ENCODE results near the gene B3GALT4.
"Not testable (repeated sequence)": the region's sequence is repeated elsewhere in the genome, so short reads cannot be mapped to it uniquely, and the experiment has no call there.

B3GALT4 gene

GRCh38 chr6:33276864-33277662 lies at the start of gene B3GALT4:
TSS of gene B3GALT4 (plus strand) at chr6:33277123. CDS start at chr6:33277420, 297 bp downstream.
- DNase-seq: peak; percentile 73 to 89 (median 78)

GRCh38 chr6:33235221-33235634 lies 41.7 kb upstream of the B3GALT4 start:
- no peak for DNase-seq

- no peak for DNase-seq
Measured at GRCh38 chr6:33236328-33236727, 40.6 kb upstream of the B3GALT4 start.

- DNase-seq: no peak
Measured at GRCh38 chr6:33236852-33237251, 40.1 kb upstream of the B3GALT4 start.

GRCh38 chr6:33237741-33238140 lies 39.2 kb upstream of the B3GALT4 start:
- no peak for DNase-seq

- DNase-seq: no peak
Measured at GRCh38 chr6:33241968-33242367, 35.0 kb upstream of the B3GALT4 start.

- DNase-seq: peak; percentile 51 to 57 (median 56)
Measured at GRCh38 chr6:33243476-33243875, 33.4 kb upstream of the B3GALT4 start.

- DNase-seq: peak; percentile 86 to 92 (median 92)
Measured at GRCh38 chr6:33247977-33248642, 28.8 kb upstream of the B3GALT4 start.

- peak in 1 of 3 donors; percentile 42 for DNase-seq
Measured at GRCh38 chr6:33248643-33248931, 28.3 kb upstream of the B3GALT4 start.

- DNase-seq: peak; percentile 98 to 99 (median 99)
Measured at GRCh38 chr6:33248932-33249731, 27.8 kb upstream of the B3GALT4 start.

GRCh38 chr6:33249732-33250630 lies 26.9 kb upstream of the B3GALT4 start:
- peak; percentile 35 to 67 (median 59) for DNase-seq

GRCh38 chr6:33250731-33251130 lies 26.2 kb upstream of the B3GALT4 start:
- no peak for DNase-seq

- no peak for DNase-seq
Measured at GRCh38 chr6:33251395-33252012, 25.4 kb upstream of the B3GALT4 start.

- peak; percentile 29 to 63 (median 57) for DNase-seq
Measured at GRCh38 chr6:33252759-33253158, 24.2 kb upstream of the B3GALT4 start.

GRCh38 chr6:33254591-33254990 lies 22.3 kb upstream of the B3GALT4 start:
- DNase-seq: no peak

GRCh38 chr6:33259032-33259431 lies 17.9 kb upstream of the B3GALT4 start:
- no peak for DNase-seq

GRCh38 chr6:33262490-33262889 lies 14.4 kb upstream of the B3GALT4 start:
- not testable (repeated sequence) for DNase-seq

GRCh38 chr6:33264015-33264414 lies 12.9 kb upstream of the B3GALT4 start:
- DNase-seq: no peak

- DNase-seq: no peak
Measured at GRCh38 chr6:33271117-33271467, 5.8 kb upstream of the B3GALT4 start.

- peak; percentile 96 to 99 (median 99) for DNase-seq
Measured at GRCh38 chr6:33271468-33272274, 5.3 kb upstream of the B3GALT4 start, which contains the start of the genes RPS18 and VPS52. TSS of gene RPS18 (plus strand) at chr6:33272075. CDS start at chr6:33272120, 45 bp downstream. TSS of gene VPS52 (minus strand) at chr6:33271876. CDS start at chr6:33271675, 201 bp downstream.

Data from suppressor macrophage treated with lipopolysaccharide for 1 hour (primary cell).